IPS-18a (cell line): ENCODE data around the gene KRTAP4-4.
"Not testable (repeated sequence)": the region's sequence is repeated elsewhere in the genome, so short reads cannot be mapped to it uniquely, and the experiment has no call there.

Experiments used
- H3K27ac ChIP-seq: one replicate; pipeline ENCODE4 v1.5.1; 2013; ENCODE audit warnings: low read length
- H3K27me3 ChIP-seq: one replicate; pipeline ENCODE4 v1.6.1; 2013; ENCODE audit warnings: mild to moderate bottlenecking, low read length; ENCODE audit not compliant: control insufficient read depth, insufficient read depth
- H3K36me3 ChIP-seq: one replicate; pipeline ENCODE4 v1.6.1; 2013; ENCODE audit warnings: low read depth, low read length; ENCODE audit not compliant: control insufficient read depth
- H3K4me1 ChIP-seq: one replicate; pipeline ENCODE4 v1.6.1; 2013; ENCODE audit warnings: low read depth, low read length; ENCODE audit not compliant: control insufficient read depth
- H3K4me3 ChIP-seq: one replicate; pipeline ENCODE4 v1.5.1; 2013; ENCODE audit warnings: low read length
- H3K9ac ChIP-seq: one replicate; pipeline ENCODE4 v1.6.1; 2013; ENCODE audit warnings: mild to moderate bottlenecking, low read length, moderate library complexity
- H3K9me3 ChIP-seq: one replicate; pipeline ENCODE4 v1.6.1; 2013; ENCODE audit warnings: low read depth, low read length; ENCODE audit not compliant: control insufficient read depth

The KRTAP4-4 gene

DNA sequence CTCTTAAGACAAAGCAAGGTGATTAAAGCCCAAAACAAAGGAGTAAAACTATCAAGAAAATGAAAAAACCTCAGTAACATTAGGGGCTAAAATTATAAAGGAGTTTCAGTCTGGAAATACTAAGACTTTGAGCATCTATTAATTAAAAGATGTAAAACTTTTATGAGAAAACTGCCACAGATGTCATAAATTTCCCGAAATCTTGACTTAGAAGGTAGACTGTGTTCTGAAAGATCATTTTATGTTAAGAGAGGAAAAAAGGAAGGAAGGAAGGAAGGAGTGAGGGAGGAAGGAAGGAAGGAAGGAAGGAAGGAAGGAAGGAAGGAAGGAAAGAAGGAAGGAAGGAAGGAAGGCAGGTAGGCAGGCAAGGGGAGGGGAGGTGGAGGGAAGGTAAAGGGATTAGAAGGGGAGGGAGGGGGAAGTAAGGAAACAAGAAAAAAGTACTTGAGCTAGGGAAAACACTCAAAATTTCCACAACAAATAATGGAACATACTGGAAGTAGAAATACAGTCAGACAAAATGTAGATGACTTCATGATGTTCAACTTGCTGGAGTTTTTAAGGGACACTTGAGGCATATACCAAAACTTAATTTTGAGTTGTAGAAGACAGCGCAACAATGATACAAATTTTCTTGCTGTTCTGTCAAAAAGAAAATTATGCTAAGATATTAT, 12.9 kb downstream of the KRTAP4-4 start:
- Histone ChIP-seq H3K9ac (no peak overlapping the region), H3K27ac (no peak overlapping the region), H3K4me3 (no peak overlapping the region), H3K9me3 (no peaks in the 10 kb centered on the region), H3K27me3 (no peaks in the 10 kb centered on the region), H3K36me3 (no peaks in the 10 kb centered on the region), H3K4me1 (no peaks in the 10 kb centered on the region)

DNA sequence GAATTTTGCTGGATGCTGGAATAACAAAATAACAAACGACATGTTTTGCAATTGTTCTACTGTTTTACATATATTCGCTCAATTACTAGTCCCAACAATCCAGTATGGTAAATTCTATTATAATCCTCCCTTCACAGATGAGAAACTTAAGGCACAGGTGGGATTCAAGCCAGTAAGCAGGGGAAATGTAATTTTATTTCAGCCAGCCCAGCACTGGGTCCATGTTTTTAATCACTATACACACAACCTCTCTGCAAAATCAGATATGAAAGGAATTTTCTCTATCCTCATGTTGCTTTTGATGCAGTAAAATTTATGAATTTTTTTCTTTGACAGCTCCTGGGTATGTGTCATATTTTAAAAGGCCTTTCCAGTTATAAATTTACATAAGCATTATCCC, 15.3 kb downstream of the KRTAP4-4 start:
- Histone ChIP-seq H3K9ac (no peak overlapping the region), H3K36me3 (no peaks in the 10 kb centered on the region), H3K4me3 (no peak overlapping the region), H3K27ac (no peak overlapping the region), H3K27me3 (no peaks in the 10 kb centered on the region), H3K4me1 (no peaks in the 10 kb centered on the region), H3K9me3 (peaks cover 7% of the 10 kb centered on the region)

DNA sequence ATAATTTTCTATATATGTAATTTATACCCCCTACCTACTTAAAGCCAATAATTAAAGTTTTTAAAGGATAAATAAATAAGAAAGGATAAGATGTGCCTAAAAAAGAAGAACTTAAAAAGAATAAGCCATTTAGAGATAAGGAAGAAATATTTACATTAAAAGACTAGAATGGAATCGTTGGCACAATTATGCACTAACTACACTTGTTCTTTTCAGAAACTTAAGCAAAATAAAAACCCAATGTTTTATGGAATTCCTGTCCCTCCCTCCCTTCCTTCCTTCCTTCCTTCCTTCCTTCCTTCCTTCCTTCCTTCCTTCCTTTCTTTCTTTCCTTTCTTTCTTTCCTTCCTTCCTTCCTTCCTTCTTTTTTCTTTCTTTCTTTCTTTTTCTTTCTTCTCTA, 15.7 kb downstream of the KRTAP4-4 start:
- H3K9me3 ChIP-seq: peaks cover 7% of the 10 kb centered on the region
- H3K27ac ChIP-seq: no peak overlapping the region
- no peaks in the 10 kb centered on the region for H3K36me3 ChIP-seq
- no peak overlapping the region for H3K9ac ChIP-seq
- H3K4me1 ChIP-seq: no peaks in the 10 kb centered on the region
- no peaks in the 10 kb centered on the region for H3K27me3 ChIP-seq
- H3K4me3 ChIP-seq: no peak overlapping the region

DNA sequence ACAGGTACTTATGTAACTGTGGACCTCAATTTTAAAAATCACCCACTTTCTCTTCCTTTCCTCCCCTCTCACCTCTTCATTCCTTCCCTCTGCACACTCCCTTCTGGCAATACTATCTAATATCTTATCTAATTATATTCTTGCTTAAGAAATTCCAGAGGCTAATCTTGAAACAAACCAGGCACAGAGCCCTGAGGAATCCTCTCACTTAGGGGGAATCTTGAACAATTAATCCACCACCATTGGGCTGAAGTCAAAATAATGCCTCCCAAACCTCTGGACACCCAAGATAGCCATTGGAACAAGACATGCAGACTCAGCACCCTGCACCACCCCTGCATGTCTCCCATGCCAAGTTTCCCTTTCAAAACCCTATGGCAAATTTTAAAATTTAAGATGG, 19.2 kb downstream of the KRTAP4-4 start:
- Histone ChIP-seq H3K27me3 (no peaks in the 10 kb centered on the region), H3K36me3 (no peaks in the 10 kb centered on the region), H3K4me1 (no peaks in the 10 kb centered on the region), H3K9me3 (peaks cover 7% of the 10 kb centered on the region), H3K27ac (no peak overlapping the region), H3K9ac (no peak overlapping the region), H3K4me3 (no peak overlapping the region)

DNA sequence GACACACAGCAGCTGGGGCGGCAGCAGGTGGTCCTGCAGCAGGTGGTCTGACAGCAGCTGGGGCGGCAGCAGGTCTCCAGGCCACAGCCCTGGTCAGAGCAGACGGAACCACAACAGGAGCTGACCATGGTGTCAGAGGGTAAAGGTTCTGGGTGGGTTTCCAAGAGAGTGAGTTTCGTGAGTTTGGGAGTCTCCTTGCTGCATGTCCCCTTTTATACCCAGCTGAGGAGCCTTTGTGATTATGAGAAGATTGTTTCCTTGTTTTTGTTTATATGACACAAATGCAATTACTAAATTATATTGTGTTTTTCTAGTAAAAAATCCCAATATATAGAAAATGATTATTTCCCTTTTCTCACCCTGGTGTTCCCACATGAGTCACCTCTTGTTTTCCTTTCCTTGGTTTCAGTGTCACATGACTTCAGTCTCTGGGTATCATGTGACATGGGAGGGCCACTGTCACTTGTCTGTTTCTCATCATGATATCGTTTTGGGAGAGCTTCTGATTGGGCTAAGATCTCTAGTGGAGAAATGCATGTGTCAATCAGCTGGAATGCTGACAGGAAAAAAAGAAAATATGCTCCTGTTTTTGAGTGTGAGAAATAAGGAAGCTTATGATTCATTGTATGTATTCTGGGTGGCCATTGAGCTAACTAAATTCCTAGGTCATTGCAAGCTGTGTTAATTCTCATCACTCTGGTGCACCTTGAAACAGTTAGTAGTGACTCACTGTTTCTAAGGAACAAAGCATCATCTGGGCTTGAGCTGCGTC, 20.0 kb downstream of the KRTAP4-4 start, which contains the start of gene KRTAP4-6:
Gene KRTAP4-6, minus strand, starts transcription at position 185 of the 772 bp plus-strand sequence. Its CDS starts 57 bp downstream, at position 128.
- Histone ChIP-seq H3K9me3 (peaks cover 7% of the 10 kb centered on the region), H3K4me3 (no peak within 1 kb of the TSS), H3K9ac (no peak within 1 kb of the TSS), H3K36me3 (no peaks in the 10 kb centered on the region), H3K27me3 (no peaks in the 10 kb centered on the region), H3K4me1 (no peaks in the 10 kb centered on the region), H3K27ac (no peak within 1 kb of the TSS)

DNA sequence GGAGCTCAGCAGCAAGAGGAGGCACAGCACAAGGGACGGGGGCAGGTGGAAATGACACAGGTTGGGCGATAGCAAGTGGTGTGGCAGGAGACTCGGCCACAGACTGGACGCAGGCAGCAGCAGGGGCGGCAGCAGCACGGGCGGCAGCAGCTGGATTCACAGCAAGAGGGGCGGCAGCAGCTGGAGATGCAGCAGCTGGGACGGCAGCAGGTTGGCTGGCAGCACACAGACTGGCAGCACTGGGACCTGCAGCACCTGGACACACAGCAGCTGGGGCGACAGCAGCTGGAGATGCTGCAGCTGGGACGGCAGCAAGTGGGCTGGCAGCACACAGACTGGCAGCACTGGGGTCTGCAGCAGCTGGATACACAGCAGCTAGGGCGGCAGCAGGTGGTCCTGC, 20.7 kb downstream of the KRTAP4-4 start:
- H3K36me3 ChIP-seq, H3K9ac ChIP-seq, H3K4me1 ChIP-seq, H3K27me3 ChIP-seq, H3K9me3 ChIP-seq, H3K27ac ChIP-seq, H3K4me3 ChIP-seq: not testable (repeated sequence)

DNA sequence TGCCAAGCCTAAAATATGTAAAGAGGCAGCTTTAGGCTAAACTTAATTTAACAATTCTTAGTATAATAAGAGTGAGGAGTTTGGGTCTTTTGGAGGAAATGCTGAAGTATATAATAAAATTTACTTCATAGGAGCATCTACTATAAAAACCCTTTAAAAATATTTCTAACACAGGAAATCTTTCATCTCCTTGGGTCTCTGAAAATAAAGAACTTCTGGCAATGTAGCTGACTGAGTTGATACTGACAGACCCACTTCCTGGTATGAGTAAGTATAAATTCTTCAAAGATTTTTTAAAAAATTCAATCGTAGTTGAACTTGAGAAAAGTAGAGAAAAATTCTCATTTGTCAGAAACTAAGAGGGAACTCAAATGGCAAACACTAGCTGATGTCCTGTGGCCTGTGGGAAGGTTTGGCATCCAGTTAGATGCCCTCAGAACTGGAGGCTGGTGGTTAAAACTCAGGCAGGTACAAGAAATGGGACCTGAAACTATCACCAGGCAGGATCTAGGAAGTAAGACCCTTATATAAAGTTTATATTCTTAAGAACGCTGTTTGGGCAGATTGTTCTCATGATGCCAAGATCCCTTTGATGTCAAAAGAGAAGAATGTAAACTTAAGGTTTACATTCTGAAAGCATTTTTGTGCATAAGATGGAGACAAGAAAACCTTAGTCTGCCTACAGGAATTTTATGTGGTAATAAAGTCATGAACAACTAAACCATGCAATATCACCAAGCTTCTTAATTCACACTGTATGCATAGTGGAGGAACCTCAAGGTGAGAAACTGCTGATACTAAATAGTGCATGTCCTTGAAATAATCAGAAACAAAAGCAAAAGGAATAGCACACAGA, 26.4 kb downstream of the KRTAP4-4 start:
- Histone ChIP-seq H3K4me1 (no peaks in the 10 kb centered on the region), H3K9me3 (no peaks in the 10 kb centered on the region), H3K27ac (no peak overlapping the region), H3K4me3 (no peak overlapping the region), H3K36me3 (no peaks in the 10 kb centered on the region), H3K27me3 (no peaks in the 10 kb centered on the region), H3K9ac (no peak overlapping the region)

DNA sequence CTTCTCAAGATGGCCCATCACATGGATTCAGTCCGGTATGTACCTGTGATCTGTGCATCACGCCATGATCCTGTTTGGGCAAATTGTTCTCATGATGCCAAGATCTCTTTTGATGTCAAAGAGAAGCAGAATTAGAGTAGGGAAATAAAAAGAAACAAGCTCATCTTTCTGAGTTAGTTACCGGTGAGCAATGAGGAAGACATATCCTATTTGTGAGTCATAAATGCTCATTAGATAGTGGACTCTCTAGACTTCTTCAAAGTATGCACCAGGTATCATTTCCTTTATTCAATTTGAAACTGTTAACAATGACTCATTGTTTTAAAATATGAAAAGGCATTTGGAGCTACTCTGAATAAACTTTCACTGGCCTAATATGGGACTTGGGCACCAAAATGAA, 28.6 kb downstream of the KRTAP4-4 start:
- Histone ChIP-seq H3K27ac (no peak overlapping the region), H3K9me3 (no peaks in the 10 kb centered on the region), H3K27me3 (no peaks in the 10 kb centered on the region), H3K4me3 (no peak overlapping the region), H3K4me1 (no peaks in the 10 kb centered on the region), H3K9ac (no peak overlapping the region), H3K36me3 (no peaks in the 10 kb centered on the region)

DNA sequence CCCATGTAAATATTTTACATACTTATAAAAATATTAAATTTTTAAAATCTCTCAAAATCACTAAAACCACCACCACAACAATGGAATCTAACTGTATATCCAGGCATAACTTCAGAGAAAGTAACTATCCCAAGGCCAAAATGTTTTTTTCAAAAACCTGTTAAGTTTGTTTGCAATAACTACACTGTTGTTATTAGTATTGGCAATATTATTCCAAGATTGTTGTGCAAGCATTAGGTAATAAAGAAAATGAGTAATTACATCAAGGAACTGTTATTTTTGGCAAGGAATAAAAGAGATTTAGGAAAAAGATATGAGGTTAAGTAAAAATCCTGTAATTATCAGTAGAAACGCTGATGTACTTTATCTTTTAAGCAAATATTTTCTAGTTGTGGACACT, 33.2 kb downstream of the KRTAP4-4 start:
- Histone ChIP-seq H3K4me1 (no peaks in the 10 kb centered on the region), H3K9me3 (no peaks in the 10 kb centered on the region), H3K9ac (no peak overlapping the region), H3K27ac (no peak overlapping the region), H3K27me3 (no peaks in the 10 kb centered on the region), H3K4me3 (no peak overlapping the region), H3K36me3 (no peaks in the 10 kb centered on the region)

DNA sequence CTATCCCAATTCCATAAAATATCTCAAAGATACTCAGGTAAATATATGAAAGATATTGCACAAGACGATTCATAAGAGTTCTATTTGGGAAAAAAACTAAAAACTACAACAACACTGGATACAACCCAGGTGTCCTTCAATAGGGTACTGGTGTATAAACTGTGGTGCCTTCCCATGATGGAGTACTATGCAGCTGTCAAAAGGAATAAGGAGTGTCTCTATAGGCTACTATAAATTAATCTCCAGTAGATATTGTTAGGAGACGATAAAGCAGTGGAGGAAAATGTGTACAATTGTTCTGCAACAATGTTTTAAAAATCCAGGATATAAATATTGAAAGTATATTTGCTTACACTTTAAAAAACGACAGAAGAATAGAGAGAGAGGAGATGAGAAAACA, 34.1 kb downstream of the KRTAP4-4 start:
- no peak overlapping the region for H3K9ac ChIP-seq
- H3K36me3 ChIP-seq: no peaks in the 10 kb centered on the region
- H3K9me3 ChIP-seq: no peaks in the 10 kb centered on the region

DNA sequence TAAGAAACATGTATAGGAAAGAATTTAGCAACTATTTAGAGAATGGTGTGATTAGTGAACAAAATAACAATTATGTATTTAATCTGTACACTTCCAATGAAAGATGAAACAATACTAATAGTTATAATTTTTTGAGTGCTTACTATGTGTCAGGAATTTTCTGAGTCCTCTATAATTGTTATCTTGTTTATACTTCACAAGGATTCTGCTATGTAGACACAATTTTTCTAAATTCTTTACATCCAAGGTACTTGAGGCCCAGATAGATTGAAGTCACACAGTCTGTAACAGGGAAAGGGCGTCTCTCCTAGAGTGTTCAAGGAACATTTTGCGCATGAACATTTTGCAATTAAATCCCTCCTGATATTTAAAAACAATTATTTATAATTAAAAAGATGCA, 35.5 kb downstream of the KRTAP4-4 start:
- Histone ChIP-seq H3K9ac (no peak overlapping the region), H3K27me3 (no peaks in the 10 kb centered on the region), H3K27ac (no peak overlapping the region), H3K9me3 (no peaks in the 10 kb centered on the region), H3K36me3 (no peaks in the 10 kb centered on the region), H3K4me1 (no peaks in the 10 kb centered on the region), H3K4me3 (no peak overlapping the region)

More for the DNA sequence above, 34.1 kb downstream of the KRTAP4-4 start:
- Histone ChIP-seq H3K27me3 (no peaks in the 10 kb centered on the region), H3K4me3 (no peak overlapping the region), H3K27ac (no peak overlapping the region), H3K4me1 (no peaks in the 10 kb centered on the region)
